Fibroblast of skin of left quadriceps (primary cell): Measurements from ENCODE around the gene PCDHGB3.
"Not testable (repeated sequence)": the region's sequence is repeated elsewhere in the genome, so short reads cannot be mapped to it uniquely, and the experiment has no call there.

Source experiments
- DNase-seq, 2 experiments: peaks; one replicate each; pipeline ENCODE4 v3.0.0-alpha.2; 2013; ENCODE audit warnings: low read depth in 2 of 2

Gene PCDHGB3

DNA sequence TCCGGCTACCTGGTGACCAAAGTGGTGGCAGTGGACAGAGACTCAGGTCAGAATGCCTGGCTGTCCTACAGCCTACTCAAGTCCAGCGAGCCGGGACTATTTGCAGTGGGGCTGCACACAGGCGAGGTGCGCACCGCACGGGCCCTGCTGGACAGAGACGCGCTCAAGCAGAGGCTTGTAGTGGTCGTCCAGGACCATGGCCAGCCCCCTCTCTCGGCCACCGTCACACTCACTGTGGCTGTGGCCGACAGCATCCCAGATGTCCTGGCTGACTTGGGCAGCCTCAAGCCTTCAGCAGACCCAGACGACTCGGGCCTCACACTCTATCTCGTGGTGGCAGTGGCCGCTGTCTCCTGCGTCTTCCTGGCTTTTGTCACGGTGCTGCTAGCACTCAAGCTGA is 13.1 kb upstream of the PCDHGB3 start:
- DNase-seq, result no peak

DNA sequence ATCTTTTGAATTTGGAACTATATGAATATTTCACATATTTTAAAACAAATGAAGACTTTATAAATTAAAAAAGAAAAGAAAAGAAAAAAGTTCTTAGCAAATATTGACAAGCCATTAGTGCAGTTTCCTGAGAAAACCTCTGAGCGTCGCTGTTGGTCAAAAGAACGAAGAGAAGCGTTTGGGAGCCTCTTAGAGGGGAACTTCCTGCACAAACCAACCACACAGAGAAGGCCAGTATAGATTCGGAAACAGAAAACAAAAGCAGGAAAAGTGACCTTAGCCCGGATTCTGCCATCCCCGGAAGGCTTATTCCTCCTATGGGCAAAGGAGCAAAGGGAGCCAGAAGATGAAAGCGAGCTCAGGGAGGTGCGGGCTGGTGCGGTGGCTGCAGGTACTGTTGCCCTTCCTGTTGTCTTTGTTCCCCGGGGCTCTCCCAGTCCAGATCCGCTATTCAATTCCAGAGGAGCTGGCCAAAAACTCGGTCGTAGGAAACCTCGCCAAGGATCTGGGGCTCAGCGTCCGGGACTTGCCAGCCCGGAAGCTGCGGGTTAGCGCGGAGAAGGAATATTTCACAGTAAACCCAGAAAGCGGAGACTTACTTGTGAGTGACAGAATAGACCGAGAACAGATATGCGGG is 10.1 kb upstream of the PCDHGB3 start, which contains the start of gene PCDHGB2:
Gene PCDHGB2 (plus strand): TSS at position 205 of the 637 bp plus-strand sequence. CDS start 142 bp downstream, at position 347.
- DNase-seq, result no peak

DNA sequence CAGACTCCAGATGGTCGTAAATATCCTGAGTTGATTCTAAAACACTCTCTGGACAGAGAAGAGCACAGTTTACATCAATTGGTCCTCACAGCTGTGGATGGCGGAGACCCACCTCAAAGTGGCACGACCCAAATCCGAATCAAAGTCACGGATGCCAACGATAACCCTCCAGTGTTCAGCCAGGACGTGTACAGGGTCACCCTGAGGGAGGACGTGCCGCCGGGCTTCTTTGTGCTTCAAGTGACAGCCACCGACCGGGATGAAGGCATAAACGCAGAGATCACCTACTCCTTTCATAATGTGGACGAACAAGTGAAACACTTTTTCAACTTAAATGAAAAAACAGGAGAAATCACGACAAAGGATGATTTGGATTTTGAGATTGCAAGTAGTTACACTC is 9.4 kb upstream of the PCDHGB3 start:
- no peak for DNase-seq

GRCh38 chr5:141362719-141363118 is 7.3 kb upstream of the PCDHGB3 start:
- DNase-seq, result no peak

GRCh38 chr5:141363952-141364660 is 5.9 kb upstream of the PCDHGB3 start, which contains the start of gene PCDHGA5:
Gene PCDHGA5 (plus strand): TSS chr5:141364162. CDS start chr5:141364331, 169 bp downstream.
- DNase-seq, result no peak

GRCh38 chr5:141366016-141366896 is 3.8 kb upstream of the PCDHGB3 start:
- DNase-seq, result no peak

- DNase-seq, result no peak
Observed at GRCh38 chr5:141371572-141372475, 1.8 kb downstream of the PCDHGB3 start.

- DNase-seq, result no peak
Observed at GRCh38 chr5:141373673-141374317, 3.8 kb downstream of the PCDHGB3 start, which contains the start of gene PCDHGA6. Gene PCDHGA6 (plus strand): TSS chr5:141373891. CDS start chr5:141374084, 193 bp downstream.

DNA sequence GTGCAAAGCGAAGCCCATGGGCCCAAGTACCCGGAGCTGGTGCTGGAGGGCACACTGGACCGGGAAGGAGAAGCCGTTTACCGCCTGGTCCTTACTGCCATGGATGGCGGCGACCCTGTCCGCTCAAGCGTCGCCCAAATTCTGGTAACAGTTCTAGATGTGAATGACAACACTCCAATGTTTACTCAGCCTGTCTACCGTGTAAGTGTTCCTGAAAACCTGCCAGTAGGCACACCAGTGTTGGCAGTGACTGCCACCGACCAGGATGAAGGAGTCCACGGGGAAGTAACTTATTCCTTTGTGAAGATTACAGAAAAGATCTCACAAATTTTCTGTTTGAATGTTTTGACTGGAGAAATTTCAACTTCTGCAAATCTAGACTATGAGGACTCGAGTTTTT is 4.6 kb downstream of the PCDHGB3 start:
- DNase-seq, result no peak

GRCh38 chr5:141375444-141376155 is 5.6 kb downstream of the PCDHGB3 start:
- DNase-seq, result not testable (repeated sequence)

- DNase-seq, result no peak
Observed at GRCh38 chr5:141382469-141383294, 12.6 kb downstream of the PCDHGB3 start, which contains the start of gene PCDHGA7. Gene PCDHGA7 (plus strand): TSS chr5:141382742. CDS start chr5:141382900, 158 bp downstream.

DNA sequence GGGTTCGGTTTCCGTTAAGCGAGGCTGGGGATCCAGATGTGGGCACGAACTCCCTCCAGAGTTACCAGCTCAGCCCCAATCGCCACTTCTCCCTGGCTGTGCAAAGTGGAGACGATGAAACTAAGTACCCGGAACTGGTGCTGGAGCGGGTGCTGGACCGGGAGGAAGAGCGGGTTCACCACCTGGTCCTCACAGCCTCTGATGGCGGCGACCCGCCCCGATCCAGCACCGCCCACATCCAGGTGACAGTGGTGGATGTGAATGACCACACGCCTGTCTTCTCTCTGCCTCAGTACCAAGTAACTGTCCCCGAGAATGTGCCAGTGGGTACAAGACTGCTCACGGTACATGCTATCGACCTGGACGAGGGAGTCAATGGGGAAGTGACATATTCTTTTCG is 13.3 kb downstream of the PCDHGB3 start:
- DNase-seq, result no peak

- no peak for DNase-seq
Observed at GRCh38 chr5:141384471-141385267, 14.6 kb downstream of the PCDHGB3 start.

GRCh38 chr5:141387557-141388311 is 17.7 kb downstream of the PCDHGB3 start, which contains the start of gene PCDHGB4:
Gene PCDHGB4 (plus strand): TSS chr5:141387698. CDS start chr5:141387885, 187 bp downstream.
- not testable (repeated sequence) for DNase-seq

- no peak for DNase-seq
Observed at GRCh38 chr5:141388661-141389060, 18.6 kb downstream of the PCDHGB3 start.

DNA sequence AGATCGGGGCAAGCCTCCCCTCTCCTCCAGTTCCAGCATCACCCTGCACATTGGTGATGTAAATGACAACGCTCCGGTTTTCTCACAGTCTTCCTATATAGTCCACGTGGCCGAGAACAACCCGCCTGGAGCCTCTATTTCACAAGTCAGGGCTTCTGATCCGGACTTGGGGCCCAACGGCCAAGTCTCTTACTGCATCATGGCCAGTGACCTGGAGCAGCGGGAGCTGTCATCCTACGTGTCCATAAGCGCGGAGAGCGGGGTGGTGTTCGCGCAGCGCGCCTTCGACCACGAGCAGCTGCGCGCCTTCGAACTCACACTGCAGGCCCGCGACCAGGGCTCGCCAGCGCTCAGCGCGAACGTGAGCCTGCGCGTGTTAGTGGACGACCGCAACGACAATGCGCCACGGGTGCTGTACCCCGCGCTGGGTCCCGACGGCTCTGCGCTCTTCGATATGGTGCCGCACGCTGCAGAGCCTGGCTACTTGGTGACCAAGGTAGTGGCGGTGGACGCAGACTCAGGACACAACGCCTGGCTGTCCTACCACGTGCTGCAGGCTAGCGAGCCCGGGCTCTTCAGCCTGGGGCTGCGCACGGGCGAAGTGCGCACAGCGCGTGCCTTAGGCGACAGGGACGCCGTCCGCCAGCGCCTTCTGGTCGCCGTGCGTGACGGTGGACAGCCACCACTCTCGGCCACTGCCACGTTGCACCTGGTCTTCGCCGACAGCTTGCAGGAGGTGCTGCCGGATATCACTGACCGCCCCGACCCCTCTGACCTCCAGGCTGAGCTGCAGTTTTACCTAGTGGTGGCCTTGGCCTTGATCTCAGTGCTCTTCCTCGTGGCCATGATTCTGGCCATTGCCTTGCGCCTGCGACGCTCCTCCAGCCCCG is 19.4 kb downstream of the PCDHGB3 start:
- DNase-seq, result no peak
